Prostate gland (tissue), 2 donors: ENCODE results near the gene GRID1. TPM values are rescaled to one million over a fixed set of nuclear protein-coding genes. Genes with fewer than 3 reads are reported as not detected.

ENCODE experiments used
- DNase-seq: peaks from one replicate; pipeline ENCODE4 v3.0.0-alpha.2; 2019; ENCODE audit warnings: low spot score
- H3K27ac ChIP-seq, 2 donors: fragments of 200-600 bp; sonication (generic); 2 replicates each; pipeline ENCODE4 v1.5.1; 2017 to 2019
- H3K27me3 ChIP-seq: fragments of 200-600 bp; sonication (generic); replicated peaks from 2 replicates; pipeline ENCODE4 v1.5.1; 2019; ENCODE audit not compliant: insufficient read depth
- H3K36me3 ChIP-seq, 2 donors: fragments of 200-600 bp; sonication (generic); 1 replicate in 1 of 2; 2 replicates in 1 of 2; pipeline versions ENCODE4 v1.5.1 to v1.8.1; 2017 to 2019
- H3K4me1 ChIP-seq: fragments of 200-600 bp; sonication (generic); replicated peaks from 2 replicates; pipeline ENCODE4 v1.5.1; 2019
- H3K4me3 ChIP-seq, 2 donors: fragments of 200-600 bp; sonication (generic); 2 replicates each; pipeline ENCODE4 v1.5.1; 2017 to 2019
- H3K9me3 ChIP-seq: fragments of 200-600 bp; sonication (generic); 2 replicates; pipeline ENCODE4 v1.5.1; 2017
- CTCF ChIP-seq, 4 experiments: fragments of 200-600 bp in 2 of 4; fragments of 450-650 bp in 2 of 4; sonication (generic) in 2 of 4; IDR thresholded peaks; 1 replicate in 3 of 4; 2 replicates in 1 of 4; pipeline ENCODE4 v1.5.1; 2016 to 2019; ENCODE audit warnings: antibody characterized with exemption in 4 of 4, mild to moderate bottlenecking in 2 of 4, moderate library complexity in 2 of 4
- POLR2A ChIP-seq: fragments of 450-650 bp; IDR thresholded peaks from one replicate; pipeline ENCODE4 v1.6.1; 2016; ENCODE audit warnings: antibody characterized with exemption, mild to moderate bottlenecking
- POLR2AphosphoS5 ChIP-seq: sonication (generic); formaldehyde crosslinking; IDR thresholded peaks from one replicate; pipeline ENCODE4 v1.6.1; 2017; ENCODE audit warnings: antibody characterized with exemption
- WGBS: methylation state at CpG from one replicate; pipeline ENCODE4 v1.1.5; 2018; 5-methylcytosine and 5-hydroxymethylcytosine counted together
- intact Hi-C: fragments of 100-400 bp; cut with DNase I; formaldehyde crosslinking; loops from one replicate; pipeline ENCODE4 v1.14.2; 2022
- total RNA-seq, 2 donors: library from RNA; depleted of rRNA; stranded (reverse); fragments of >200 nt; gene quantifications; one replicate each; pipeline ENCODE4 v1.1.0, GENCODE V29; 2016

Gene GRID1
- total RNA-seq, 2 donors from 2014 or later: 1.0 to 10.0 TPM

- Histone ChIP-seq H3K27me3 (no peaks in the 10 kb centered on the region), H3K4me1 (no peaks in the 10 kb centered on the region), H3K27ac (no peak overlapping the region), H3K9me3 (no peaks in the 10 kb centered on the region), H3K36me3 (no peaks in the 10 kb centered on the region), H3K4me3 (no peak overlapping the region)
- WGBS: 94% methylated on average over 3 of the region's 3 CpGs
- intact Hi-C loops: no loop called here
- DNase-seq: no peak
- TF ChIP-seq CTCF (IDR thresholded peaks at IDR 0.05) (no peak), POLR2AphosphoS5 (no peak), POLR2A (no peak)
These were observed 507.6 kb downstream of the GRID1 start for GRCh38 chr10:85858776-85859515.

- no peak for TF ChIP-seq POLR2AphosphoS5
- no peak for TF ChIP-seq POLR2A
- TF ChIP-seq CTCF (IDR thresholded peaks at IDR 0.05): no peak
- 97% methylated on average over 3 of the region's 3 CpGs for WGBS
- intact Hi-C loops: no loop called here
These were observed 508.8 kb downstream of the GRID1 start for GRCh38 chr10:85857791-85858190.

GRCh38 chr10:85857305-85857704 lies 509.3 kb downstream of the GRID1 start:
- intact Hi-C loops: no loop called here
- DNase-seq: no peak
- no peak for TF ChIP-seq CTCF (IDR thresholded peaks at IDR 0.05)
- TF ChIP-seq POLR2AphosphoS5: no peak
- TF ChIP-seq POLR2A: no peak
- Histone ChIP-seq H3K4me1 (no peaks in the 10 kb centered on the region), H3K27me3 (no peaks in the 10 kb centered on the region), H3K36me3 (no peaks in the 10 kb centered on the region), H3K27ac (no peak overlapping the region), H3K9me3 (no peaks in the 10 kb centered on the region), H3K4me3 (no peak overlapping the region)
- WGBS: 88% methylated on average over 9 of the region's 9 CpGs

More at GRCh38 chr10:85857791-85858190, 508.8 kb downstream of the GRID1 start:
- Histone ChIP-seq H3K9me3 (no peaks in the 10 kb centered on the region), H3K36me3 (no peaks in the 10 kb centered on the region), H3K27ac (no peak overlapping the region), H3K4me1 (no peaks in the 10 kb centered on the region), H3K4me3 (no peak overlapping the region), H3K27me3 (no peaks in the 10 kb centered on the region)
- no peak for DNase-seq

GRCh38 chr10:85851934-85852333 lies 514.7 kb downstream of the GRID1 start:
- Histone ChIP-seq H3K9me3 (no peaks in the 10 kb centered on the region), H3K27ac (no peak overlapping the region), H3K4me1 (no peaks in the 10 kb centered on the region), H3K27me3 (no peaks in the 10 kb centered on the region), H3K4me3 (no peak overlapping the region), H3K36me3 (no peaks in the 10 kb centered on the region)
- no peak for DNase-seq
- intact Hi-C loops: no loop called here
- WGBS: 94% methylated on average over 6 of the region's 6 CpGs
- TF ChIP-seq POLR2AphosphoS5 (no peak), CTCF (IDR thresholded peaks at IDR 0.05) (no peak), POLR2A (no peak)

- no peak for TF ChIP-seq CTCF (IDR thresholded peaks at IDR 0.05)
- no peak for TF ChIP-seq POLR2A
- no peak for TF ChIP-seq POLR2AphosphoS5
- Histone ChIP-seq H3K4me3 (no peak overlapping the region), H3K4me1 (no peaks in the 10 kb centered on the region), H3K27me3 (no peaks in the 10 kb centered on the region), H3K36me3 (no peaks in the 10 kb centered on the region), H3K27ac (no peak overlapping the region), H3K9me3 (no peaks in the 10 kb centered on the region)
- DNase-seq: no peak
- intact Hi-C loops: no loop called here
- 79% methylated on average over 2 of the region's 2 CpGs for WGBS
These were observed 515.3 kb downstream of the GRID1 start for GRCh38 chr10:85851325-85851724.
